Measurements from ENCODE around the gene PARD3. TPM values are rescaled to one million over a fixed set of nuclear protein-coding genes. Genes with fewer than 3 reads are reported as not detected.
"Not testable (repeated sequence)": the region's sequence is repeated elsewhere in the genome, so short reads cannot be mapped to it uniquely, and the experiment has no call there.

PARD3 gene
- total and polyA plus RNA-seq, 2 donors (not counting 1 experiment from before 2014, with no cell fraction given): 24.0 to 46.4 TPM

- H3K9me3 ChIP-seq (ENCODE audit: control insufficient read depth, insufficient read depth, low read depth, low read length): no peaks in the 10 kb centered on the region
- peaks cover 4% of the 10 kb centered on the region for H3K4me1 ChIP-seq (ENCODE audit: control insufficient read depth, extremely low read depth, insufficient read depth, low read length)
- no peak for DNase-seq (ENCODE audit: low read depth in 2 of 2)
- no peak overlapping the region for H3K4me2 ChIP-seq (ENCODE audit: extremely low read depth, insufficient read depth, low read length)
- H3K9ac ChIP-seq (ENCODE audit: insufficient read depth, low read length): no peak overlapping the region
- TF ChIP-seq CTCF (conservative IDR thresholded peaks at IDR 0.05 in 1 of 2, IDR thresholded peaks at IDR 0.05 in 1 of 2; ENCODE audit: low read depth in 1 of 2, low read length in 2 of 2) (no peak), EZH2 (IDR thresholded peaks at IDR 0.05; ENCODE audit: low read length, missing control alignments) (no peak)
- no peak overlapping the region for H3K27ac ChIP-seq (ENCODE audit: insufficient read depth, low read length)
- H2AFZ ChIP-seq (ENCODE audit: low read length): no peak overlapping the region
- no peaks in the 10 kb centered on the region for H3K36me3 ChIP-seq (ENCODE audit: control insufficient read depth, insufficient read depth, low read length)
- no peak overlapping the region for H3K4me3 ChIP-seq (replicated peaks in 1 of 4; ENCODE audit: control extremely low read depth in 1 of 4, insufficient read depth in 1 of 4, low read depth in 3 of 4, low read length in 4 of 4)
- H3K79me2 ChIP-seq (ENCODE audit: control insufficient read depth, insufficient read depth, low read length): peaks cover 2% of the 10 kb centered on the region
- no peaks in the 10 kb centered on the region for H4K20me1 ChIP-seq (ENCODE audit: control insufficient read depth, extremely low read depth, insufficient read depth, low read length)
- H3K27me3 ChIP-seq (ENCODE audit: control insufficient read depth, insufficient read depth, low read length): no peaks in the 10 kb centered on the region
These were observed 107.4 kb downstream of the PARD3 start for GRCh38 chr10:34707656-34708055.

GRCh38 chr10:34706992-34707391 lies 108.1 kb downstream of the PARD3 start:
- H3K79me2 ChIP-seq (ENCODE audit: control insufficient read depth, insufficient read depth, low read length); H3K36me3 ChIP-seq (ENCODE audit: control insufficient read depth, insufficient read depth, low read length); H3K27me3 ChIP-seq (ENCODE audit: control insufficient read depth, insufficient read depth, low read length); H3K4me3 ChIP-seq (replicated peaks in 1 of 4; ENCODE audit: control extremely low read depth in 1 of 4, insufficient read depth in 1 of 4, low read depth in 3 of 4, low read length in 4 of 4); H3K4me1 ChIP-seq (ENCODE audit: control insufficient read depth, extremely low read depth, insufficient read depth, low read length); H3K27ac ChIP-seq (ENCODE audit: insufficient read depth, low read length); H3K4me2 ChIP-seq (ENCODE audit: extremely low read depth, insufficient read depth, low read length); H4K20me1 ChIP-seq (ENCODE audit: control insufficient read depth, extremely low read depth, insufficient read depth, low read length); H2AFZ ChIP-seq (ENCODE audit: low read length); H3K9me3 ChIP-seq (ENCODE audit: control insufficient read depth, insufficient read depth, low read depth, low read length); DNase-seq (ENCODE audit: low read depth in 2 of 2); H3K9ac ChIP-seq (ENCODE audit: insufficient read depth, low read length): not testable (repeated sequence)

GRCh38 chr10:34706147-34706546 lies 108.9 kb downstream of the PARD3 start:
- Histone ChIP-seq H3K27ac (ENCODE audit: insufficient read depth, low read length) (no peak overlapping the region), H3K4me3 (replicated peaks in 1 of 4; ENCODE audit: control extremely low read depth in 1 of 4, insufficient read depth in 1 of 4, low read depth in 3 of 4, low read length in 4 of 4) (no peak overlapping the region), H3K36me3 (ENCODE audit: control insufficient read depth, insufficient read depth, low read length) (no peaks in the 10 kb centered on the region), H3K9me3 (ENCODE audit: control insufficient read depth, insufficient read depth, low read depth, low read length) (no peaks in the 10 kb centered on the region), H3K79me2 (ENCODE audit: control insufficient read depth, insufficient read depth, low read length) (peaks cover 2% of the 10 kb centered on the region), H4K20me1 (ENCODE audit: control insufficient read depth, extremely low read depth, insufficient read depth, low read length) (no peaks in the 10 kb centered on the region), H3K4me2 (ENCODE audit: extremely low read depth, insufficient read depth, low read length) (no peak overlapping the region), H2AFZ (ENCODE audit: low read length) (no peak overlapping the region), H3K9ac (ENCODE audit: insufficient read depth, low read length) (no peak overlapping the region), H3K4me1 (ENCODE audit: control insufficient read depth, extremely low read depth, insufficient read depth, low read length) (peaks cover 2% of the 10 kb centered on the region), H3K27me3 (ENCODE audit: control insufficient read depth, insufficient read depth, low read length) (no peaks in the 10 kb centered on the region)
- TF ChIP-seq EZH2 (IDR thresholded peaks at IDR 0.05; ENCODE audit: low read length, missing control alignments): no peak
- TF ChIP-seq CTCF (conservative IDR thresholded peaks at IDR 0.05 in 1 of 2, IDR thresholded peaks at IDR 0.05 in 1 of 2; ENCODE audit: low read depth in 1 of 2, low read length in 2 of 2): no peak
- DNase-seq (ENCODE audit: low read depth in 2 of 2): no peak

All from fibroblast of lung (primary cell).